Transverse colon (tissue), 3 donors: ENCODE results near the gene PCDHB3.
A peak's percentile ranks its signal among the peaks of the same experiment; 100 is the strongest.

Experiments used
- CTCF ChIP-seq, 5 experiments: fragments of 200-600 bp in 3 of 5; fragments of 450-650 bp in 2 of 5; sonication (generic) in 3 of 5; IDR thresholded peaks; 1 replicate in 2 of 5; 2 replicates in 3 of 5; pipeline ENCODE4 v1.5.1; 2016 to 2017; ENCODE audit warnings: antibody characterized with exemption in 5 of 5, inconsistent platforms in 3 of 5, mild to moderate bottlenecking in 2 of 5, moderate library complexity in 1 of 5
- POLR2A ChIP-seq: fragments of 450-650 bp; IDR thresholded peaks from one replicate; pipeline ENCODE4 v1.6.1; 2016; ENCODE audit warnings: antibody characterized with exemption, mild to moderate bottlenecking, moderate library complexity

GRCh38 chr5:141100243-141100805, at the start of gene PCDHB3:
- TF ChIP-seq CTCF (IDR thresholded peaks at IDR 0.05) = peak in 1 of 5 experiments; percentile 15
- no peak for TF ChIP-seq POLR2A
